GM12801 (cell line): ENCODE measurements around the gene SOBP.

ENCODE experiments used
- CTCF ChIP-seq: IDR thresholded peaks from one replicate; pipeline ENCODE4 v1.5.1; 2011; ENCODE audit warnings: control low read depth; ENCODE audit not compliant: insufficient read length; ENCODE audit errors: extremely low read depth

The SOBP gene

GRCh38 chr6:107647439-107647948, 157.6 kb downstream of the SOBP start:
- TF ChIP-seq CTCF = no peak

DNA sequence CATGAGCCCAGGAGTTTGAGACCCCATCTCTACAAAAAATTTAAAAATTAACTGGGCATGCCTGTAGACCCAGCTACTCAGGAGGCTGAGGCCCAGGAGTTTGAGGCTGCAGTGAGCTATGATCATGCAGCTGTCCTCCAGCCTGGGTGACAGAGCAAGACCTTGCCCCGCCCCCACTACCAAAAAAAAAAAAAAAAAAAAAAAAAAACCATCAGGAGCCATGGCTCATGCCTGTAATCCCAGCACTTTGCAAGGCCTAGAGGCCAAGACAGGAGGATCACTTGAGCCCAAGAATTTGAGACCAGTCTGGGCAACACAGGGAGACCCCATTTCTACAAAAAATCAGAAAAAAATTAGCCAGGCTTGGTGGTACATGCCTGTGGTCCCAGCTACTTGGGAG, 159.1 kb downstream of the SOBP start:
- TF ChIP-seq CTCF = no peak

DNA sequence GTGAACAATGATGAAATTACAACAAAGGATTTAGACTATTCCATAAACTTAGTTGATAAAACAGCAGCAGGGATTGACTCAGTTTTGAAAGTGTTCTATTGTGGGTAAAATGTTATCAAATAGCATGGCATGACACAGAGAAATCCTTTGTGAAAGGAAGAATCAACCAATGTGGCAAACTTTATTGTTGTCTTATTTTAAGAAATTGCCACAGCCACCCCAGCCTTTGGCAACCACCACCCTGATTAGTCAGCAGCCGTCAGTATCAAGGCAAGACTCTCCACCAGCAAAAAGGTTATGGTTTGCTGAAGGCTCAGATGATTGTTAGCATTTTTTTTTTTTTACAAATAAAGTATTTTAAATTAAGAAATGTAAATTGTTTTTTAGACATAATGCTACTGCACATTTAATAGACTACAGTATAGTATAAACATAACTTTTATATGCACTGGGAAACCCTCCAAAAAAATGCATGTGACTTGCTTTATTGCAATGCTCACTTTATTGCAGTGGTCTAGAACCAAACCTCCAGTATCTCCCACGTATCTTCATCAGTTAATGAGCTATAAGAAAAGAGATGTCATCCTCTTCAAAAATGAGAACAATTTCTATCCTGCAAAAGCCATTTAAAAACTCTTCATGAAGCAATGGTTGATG, 162.7 kb downstream of the SOBP start:
- no peak for TF ChIP-seq CTCF

DNA sequence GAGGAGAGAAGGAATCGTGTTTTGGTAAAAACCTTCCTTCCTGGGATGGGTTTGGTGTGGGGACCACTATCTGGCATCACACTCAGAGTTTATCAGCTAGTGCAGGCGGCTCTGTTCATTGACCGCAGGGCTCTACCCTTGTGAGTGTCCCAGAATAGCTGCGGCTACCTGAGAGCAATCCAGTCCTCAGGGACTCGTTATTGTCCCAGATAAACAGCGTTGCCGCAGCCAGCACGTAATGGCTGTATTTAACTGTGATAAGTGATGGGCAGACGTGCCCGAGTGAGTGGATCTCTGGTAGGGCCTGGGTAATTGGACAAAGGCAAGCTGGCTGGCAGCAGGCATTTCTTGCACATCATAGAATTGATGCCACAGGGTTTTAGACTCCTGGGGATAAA, 163.3 kb downstream of the SOBP start:
- TF ChIP-seq CTCF = no peak

DNA sequence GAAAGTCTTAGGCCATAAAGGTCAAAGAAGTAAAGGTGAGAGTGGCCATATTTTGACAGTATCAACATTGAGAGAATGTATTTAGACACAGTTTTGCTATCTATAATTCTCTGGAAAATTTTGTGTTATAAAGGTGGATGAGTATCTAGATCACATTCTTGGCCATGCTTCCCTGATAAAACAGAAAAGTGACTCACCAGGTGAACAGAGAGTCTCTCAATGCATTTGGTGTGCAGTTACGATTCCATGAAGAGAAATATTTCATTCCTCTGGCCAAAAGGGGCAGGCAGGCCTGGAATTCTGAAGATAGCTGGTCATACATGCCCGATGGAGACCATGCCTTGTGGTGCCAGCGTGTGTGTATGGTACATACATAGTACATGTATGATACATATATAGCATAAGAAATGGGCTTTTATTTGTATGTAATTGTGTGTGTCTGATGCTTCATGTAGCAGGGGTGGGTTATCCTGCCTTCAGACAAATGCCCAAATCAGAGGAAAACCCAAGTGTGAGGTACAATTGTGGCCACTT, 164.0 kb downstream of the SOBP start:
- TF ChIP-seq CTCF = no peak

DNA sequence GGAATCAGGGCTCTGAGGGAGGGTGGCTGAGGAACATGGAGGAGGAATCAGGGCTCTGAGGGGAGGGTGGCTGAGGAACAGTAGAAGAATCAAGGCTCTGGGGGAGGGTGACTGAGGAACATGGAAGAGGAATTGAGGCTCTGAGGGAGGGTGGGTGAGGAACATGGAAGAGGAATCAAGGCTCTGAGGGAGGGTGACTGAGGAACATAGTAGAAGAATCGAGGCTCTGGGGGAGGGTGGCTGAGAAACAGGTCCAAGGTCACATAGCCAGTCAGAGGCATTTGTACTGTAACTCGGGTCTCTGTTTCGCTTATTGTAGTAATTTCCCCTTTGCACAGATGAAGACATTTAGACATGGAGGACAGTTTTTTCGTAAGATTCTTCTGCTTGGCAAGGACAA, 164.8 kb downstream of the SOBP start:
- TF ChIP-seq CTCF = no peak

- no peak for TF ChIP-seq CTCF
These were observed 165.3 kb downstream of the SOBP start for GRCh38 chr6:107655245-107655644.
